HG03095 (cell line): ENCODE data around the gene PAX5.

Source experiments
- ATAC-seq: cut with Tn5 transposase; IDR thresholded peaks from one replicate; pipeline ENCODE4 v1.9.1; 2021; ENCODE audit warnings: moderate library complexity; ENCODE audit not compliant: unreplicated experiment

PAX5 gene

DNA sequence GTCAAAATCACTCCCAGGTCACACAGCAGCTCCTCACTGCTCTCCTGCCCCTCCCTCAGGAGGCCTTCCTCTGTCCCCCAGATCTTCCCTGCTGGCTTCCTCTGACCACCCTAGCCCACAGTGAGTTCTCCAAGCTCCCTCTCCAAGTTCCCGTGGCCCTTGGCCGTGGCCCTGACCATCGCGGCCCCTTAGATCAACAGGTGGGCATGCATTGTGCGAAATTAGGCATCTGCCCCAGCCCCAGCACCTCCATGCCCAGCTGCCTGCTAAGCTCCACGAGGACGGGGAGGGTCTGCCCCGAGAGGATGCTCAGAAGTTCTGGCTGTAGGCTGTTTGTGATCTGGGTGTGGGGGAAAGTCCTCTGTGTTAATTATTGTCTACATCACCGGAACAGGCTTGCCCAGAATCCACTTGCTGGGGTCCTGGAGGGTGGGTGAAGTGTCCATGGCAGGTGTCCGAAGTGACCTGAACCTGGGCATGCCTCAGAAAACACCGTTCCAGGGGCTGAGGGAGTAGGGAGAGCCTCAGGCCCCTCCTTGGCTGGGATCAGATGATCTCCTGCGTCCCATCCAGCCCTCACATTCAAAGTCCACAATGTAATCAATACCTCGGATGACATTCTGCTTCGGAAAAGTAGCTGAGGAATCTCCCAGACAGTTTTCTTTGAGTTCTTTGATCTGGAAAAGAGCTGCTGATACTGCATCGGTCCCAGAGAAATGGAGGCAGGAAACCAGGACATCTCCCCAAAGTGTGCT, 194.8 kb downstream of the PAX5 start:
- no peak for ATAC-seq

DNA sequence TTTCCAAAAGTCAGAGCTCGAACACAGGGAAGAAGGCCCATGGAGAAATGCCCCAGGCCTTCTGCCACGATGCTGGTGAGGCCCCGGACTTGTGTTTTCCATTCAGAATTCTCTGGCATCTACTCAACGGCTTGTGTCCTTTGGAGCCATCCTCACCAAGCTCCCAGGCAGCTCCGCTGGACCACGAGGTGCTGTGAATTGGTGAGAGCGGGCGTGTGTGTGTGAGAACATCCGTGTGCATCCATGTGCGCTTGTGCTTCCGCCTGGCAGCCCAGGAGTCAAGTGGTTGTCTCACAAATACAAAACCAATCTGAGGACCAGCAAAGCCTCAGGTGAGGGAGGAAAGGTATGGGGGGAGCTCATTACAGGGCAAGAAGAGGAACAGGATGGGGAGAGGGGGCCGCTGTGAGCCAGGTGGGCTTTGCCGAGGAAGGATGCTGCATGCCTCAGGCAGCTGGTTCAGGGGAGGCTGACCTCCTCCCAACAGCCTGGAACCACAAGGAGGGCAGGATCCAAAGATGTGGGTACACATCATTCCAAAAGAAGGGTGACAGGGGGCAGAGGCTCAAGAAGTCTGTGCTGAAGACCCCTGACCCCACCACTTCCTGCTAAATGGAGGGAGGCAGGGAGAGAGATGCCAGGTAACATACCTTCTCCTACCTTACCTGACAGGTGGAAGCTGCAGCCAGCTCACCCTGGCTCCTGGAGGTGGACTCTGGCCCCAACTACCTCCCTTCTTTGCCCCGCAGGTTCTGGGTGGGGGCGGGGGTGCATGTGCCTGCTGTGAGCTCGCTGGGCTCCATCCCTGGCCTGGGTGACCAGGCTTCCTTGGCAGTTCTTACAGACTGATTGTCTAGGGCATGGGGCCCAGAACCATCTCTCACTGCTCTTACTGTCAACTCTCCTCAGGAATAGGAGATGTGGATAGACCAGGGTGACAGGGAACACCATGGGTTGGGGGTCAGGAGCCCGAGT, 196.3 kb downstream of the PAX5 start:
- ATAC-seq: no peak

DNA sequence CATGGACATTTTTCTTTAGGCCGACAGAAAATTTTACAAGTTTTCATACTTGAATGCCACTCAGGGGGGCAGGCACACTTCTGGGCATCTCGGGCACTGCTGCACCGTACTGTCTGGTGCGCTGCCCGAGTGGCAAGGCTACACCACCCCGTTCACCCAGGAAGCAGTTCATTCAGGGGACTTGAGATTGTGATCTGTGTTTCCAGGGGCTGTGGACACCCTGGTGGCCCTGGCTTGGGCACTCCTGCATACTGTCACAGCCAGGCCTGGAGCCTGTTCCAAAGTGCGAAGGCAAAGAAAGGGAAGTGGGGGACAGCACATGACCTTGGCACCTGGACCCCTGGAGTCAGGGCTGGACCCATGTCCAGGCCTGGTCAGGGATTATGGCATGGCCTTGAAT, 197.6 kb downstream of the PAX5 start:
- no peak for ATAC-seq

DNA sequence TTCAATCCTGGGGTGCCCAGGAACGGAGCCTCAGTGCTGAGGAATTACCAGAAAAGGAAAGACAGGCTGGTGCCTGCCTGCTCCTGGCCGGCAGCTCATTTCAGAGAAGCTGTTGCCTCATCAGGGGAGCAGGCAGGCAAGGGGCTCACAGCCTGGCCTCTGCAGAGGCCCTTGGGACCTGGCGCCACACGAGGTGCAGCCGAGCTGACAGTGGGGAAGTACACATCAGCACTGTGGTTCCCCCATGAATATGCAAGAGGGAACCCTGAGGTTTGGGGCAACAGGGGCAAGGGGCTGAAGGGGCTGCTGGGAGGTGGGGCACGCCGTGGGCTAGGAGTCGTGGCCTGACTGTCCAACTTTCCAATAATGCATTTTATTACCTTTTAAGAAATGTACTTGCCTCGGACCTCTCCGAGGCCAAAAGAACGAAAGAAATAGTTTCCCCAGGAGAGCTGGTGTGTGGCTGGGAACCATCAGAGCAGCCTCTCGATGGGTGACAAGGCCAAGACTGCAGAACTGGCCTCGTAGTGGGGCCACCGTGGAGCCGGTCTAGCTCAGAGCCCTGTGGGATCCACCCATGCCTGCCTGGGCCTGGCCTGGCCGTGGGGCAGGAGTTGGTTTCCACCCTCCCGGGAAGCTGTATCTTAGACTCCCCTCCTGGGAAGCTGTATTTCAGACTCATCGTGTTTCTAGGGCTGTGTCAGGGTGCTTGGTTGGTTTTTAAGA, 198.6 kb downstream of the PAX5 start:
- no peak for ATAC-seq

DNA sequence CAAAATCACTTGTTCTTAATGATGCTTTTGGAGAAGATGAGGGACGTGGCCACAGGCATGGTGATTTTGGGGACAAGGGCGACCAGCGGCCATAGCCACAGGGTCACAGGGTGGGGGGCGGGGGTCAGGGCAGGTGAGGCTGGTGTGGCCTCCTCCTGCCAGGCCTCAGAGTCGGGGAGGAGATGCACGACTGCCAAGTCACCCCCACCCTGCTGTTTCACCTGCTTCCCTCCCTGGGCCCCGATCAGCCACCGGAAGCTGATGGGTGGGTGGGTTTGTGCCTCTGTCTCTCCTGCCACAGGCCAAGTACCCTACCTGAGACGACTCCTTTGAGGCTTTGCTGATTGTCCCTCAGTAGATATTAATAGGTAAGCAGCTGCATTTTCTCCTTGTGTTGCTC, 199.3 kb downstream of the PAX5 start:
- ATAC-seq: no peak

DNA sequence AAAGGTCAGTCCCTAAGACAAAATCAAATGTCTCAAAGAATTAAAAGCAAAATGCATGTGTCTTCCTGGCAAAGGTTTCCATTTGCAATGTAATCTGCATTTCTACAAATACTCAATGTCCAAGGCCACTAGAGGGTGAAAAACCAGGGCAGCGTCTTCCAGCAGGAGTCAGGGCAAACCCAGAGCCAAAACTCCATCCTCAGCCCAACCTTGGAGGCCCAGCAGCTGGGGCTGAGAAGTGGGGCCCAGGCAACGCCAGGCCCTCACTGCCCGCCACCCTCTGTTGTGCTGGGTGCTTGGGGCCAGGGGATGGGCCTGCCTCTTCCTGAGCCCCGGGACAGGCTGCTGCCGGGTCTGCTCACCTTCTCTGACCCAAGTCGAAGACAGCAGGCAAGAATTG, 200.1 kb downstream of the PAX5 start:
- no peak for ATAC-seq

DNA sequence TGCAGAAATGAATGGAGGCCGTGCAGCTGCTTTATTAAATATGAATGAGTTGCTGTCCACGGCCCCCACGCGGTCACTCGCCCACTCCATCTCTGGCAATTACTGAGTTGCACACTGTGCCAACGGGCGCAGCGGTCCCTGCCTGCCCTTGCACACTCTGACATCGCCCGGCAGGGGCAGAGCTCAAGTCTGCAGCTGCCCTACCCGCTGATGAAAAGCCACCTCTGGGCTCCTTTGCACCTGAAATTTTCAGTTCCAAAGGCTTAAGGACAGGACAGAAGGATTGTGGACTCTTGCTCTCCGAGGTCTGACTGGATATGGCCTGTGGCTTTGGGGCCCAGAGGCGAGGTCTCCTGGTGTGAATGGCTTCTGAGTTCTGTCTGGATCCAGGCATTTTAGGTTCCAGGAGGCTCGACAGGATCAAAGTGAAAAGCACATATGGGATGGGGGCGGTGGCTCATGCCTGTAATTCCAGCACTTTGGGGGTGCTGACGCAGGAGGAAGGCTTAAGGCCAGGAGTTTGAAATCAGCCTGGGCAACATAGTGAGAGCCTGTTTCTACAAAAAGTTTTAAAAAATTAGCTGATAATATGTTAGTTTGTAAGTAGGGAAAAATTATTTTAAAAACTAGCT, 201.8 kb downstream of the PAX5 start:
- no peak for ATAC-seq

DNA sequence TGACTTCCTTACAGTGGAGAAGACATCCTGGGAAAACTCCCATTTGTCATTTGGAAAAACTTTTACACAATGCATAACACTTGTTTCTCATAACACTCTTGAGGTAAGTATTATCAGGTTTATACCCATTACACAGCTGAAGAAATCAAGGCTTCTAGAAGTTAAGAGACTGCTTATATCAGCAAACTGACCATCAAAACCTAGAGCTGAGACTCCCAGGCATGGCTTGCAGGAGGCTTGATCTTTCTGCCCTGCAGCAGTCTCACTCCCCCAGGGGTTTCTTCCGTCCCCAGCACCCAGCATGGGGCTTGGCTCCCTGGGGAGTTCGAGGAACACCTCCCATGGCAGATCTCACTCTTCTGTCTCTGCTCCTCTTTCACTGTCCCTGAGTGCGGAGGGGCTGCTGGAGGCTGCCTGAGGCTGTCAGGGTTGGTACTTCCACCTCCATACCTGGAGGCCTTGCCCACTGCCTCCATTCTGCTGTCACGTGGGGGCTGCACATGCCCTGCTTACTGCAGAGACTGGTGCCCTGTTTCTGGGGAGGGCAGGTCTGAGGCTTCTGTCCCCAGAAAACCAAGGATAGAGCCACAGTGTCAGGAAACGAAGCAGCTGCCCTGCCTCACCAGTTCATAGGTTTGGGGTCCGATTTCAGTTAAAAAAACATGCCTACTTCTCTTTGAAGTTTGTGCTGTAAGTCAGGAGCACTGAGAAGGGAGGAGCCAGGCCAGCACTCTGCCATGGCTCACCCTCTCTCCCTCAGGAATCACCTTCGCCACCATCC, 202.5 kb downstream of the PAX5 start:
- no peak for ATAC-seq

DNA sequence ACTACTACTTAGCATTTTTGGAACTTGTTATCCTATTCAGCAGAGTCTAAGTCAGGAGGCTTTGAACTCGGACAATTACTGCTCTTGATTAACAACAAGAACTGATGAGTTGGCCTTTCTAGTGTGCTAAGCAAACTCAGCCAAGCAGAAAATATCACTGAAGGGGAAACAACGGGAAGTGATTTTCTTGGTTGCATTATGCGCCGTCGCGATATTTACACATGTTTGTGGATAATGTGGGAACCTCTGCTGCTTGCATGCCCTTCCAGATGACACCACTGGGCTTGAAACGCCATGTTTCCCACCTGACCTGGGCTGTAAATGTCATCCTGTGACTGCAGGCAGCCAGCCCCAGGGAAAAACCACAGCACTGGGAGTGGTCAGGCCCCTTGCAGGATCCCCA, 205.5 kb downstream of the PAX5 start:
- ATAC-seq: no peak

DNA sequence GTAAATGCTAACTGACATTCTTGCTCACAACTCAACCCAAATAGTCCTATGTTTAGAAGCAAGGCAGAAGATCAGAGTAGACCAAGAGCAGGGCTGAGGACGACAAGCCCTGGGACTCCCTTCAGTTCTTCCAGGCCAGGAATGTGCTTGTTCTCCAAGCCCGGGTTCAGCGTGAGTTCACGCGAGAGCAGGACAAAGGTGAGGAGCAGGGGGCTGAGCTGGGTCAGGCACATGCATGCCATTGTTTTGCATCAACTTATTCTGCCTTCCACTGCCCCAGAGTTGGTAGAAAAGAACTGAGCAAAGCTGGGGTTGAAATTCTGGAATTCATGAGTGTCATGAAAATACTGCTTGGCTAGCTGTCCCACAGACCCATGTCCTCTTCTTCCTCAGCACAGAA, 206.5 kb downstream of the PAX5 start:
- ATAC-seq: no peak

DNA sequence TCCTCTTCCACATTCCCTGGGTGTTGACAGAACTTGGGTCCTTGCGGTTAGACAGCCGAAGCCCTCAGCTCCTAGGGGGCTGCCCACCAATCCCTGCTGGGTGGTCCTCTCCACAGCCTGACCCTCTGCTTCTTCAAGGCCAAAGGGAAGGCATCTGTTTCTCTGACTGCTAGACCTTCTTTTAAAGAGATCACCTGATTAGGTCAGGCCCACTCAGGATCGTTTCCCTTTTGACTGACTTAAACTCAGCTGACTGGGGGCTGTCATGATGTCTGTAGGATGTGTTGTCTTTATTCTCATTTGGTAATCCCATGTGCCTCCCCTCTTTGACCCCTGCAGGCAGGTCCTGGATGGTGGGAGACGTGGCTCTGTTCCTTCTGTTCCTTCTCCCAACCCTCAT, 207.5 kb downstream of the PAX5 start:
- no peak for ATAC-seq

DNA sequence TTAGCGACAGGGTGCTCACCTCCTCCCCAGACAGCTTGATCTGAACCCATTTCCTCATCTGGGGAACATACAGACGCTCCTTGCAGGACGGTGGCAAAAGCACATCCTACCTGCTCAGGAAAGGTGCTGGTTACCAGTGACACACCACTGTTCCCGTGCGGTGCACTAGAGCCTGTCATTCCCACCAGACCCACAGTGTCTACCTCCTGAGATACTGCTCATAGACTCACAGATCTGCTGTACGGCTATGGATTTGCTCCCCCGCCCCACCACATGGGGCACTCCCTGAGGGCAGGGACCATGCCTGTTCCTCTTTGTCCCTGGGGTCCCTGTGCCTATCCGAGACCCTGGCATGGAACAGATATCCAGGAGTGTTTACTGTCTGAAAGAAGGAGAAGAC, 208.9 kb downstream of the PAX5 start:
- no peak for ATAC-seq

DNA sequence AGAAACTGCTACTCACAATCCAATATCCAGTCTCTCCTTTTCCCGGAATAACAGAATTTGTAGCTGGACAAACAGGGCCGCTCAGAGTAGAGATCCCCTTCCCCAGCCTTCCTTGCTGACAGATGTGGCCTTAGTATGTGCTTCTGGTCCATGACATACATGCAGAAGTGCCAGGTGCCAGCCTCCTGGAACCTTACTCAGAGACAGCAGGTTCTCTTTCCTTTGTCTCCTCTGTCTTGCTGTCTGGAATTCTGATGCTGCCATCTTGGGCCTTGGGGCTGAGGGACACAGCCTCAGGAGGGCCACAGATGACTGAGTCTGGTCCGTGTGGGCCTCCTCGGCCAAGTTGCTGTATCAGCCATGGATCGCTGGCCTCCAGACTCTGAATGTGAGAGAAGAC, 210.1 kb downstream of the PAX5 start:
- no peak for ATAC-seq

DNA sequence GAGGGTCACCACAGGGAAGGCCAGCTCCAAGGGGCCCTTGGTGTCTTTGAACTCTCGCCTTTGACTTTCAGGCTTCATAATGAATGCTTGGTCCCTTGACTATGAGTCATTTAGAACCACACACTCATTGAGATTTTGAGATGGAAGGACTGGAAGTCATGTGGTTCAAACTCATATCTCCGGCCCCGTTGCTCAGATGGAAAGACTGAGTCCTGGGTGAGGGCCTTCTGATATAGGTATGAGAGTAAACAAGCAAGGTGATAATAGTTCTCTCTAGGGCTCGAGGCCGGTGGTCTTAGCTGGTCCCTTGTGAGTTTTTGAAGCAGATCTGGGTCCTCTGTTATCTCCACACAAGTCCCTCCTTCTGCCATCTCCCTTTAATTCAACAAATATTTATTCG, 210.6 kb downstream of the PAX5 start:
- no peak for ATAC-seq

DNA sequence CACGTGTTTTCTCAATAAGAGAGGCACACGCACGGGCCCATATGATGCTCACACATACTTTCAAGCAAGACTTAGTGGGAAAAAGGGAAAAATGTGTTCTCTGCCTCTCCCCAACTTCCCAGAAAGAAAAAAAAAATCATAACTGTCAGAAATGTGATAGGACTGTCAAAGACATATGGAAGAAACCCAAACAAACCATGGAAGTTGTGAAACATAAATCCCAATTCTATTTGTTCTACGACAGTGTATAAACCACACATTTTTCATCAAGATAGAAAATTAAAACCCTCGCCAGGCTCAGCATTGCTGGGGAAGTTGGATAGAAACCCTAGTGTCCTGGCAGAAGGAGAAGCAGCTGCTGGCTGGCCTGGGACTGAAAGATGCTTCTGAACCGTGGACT, 211.9 kb downstream of the PAX5 start:
- no peak for ATAC-seq

DNA sequence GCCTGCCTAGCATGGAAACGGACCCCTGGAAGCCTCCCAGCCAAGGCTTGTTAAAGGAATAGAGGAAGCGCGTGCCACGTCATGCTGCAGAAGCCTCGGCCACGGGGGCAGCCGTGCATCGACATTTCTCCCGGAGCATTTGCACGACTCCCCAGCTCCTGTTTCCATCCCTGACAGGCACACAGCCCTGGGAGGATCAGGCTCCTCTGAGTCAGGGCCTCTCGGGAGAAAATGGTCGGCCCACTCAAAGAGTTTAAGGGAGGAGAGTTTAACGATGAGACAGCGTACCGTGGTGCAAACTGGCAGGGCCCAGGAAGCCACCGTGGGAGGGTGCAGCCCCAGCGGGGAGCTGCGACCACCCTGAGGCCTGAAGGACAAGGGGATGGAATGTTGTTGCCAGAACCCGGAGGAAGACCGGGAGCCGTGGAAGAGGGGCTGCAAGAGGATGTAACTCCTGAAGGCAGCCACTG, 213.6 kb downstream of the PAX5 start:
- ATAC-seq: no peak

DNA sequence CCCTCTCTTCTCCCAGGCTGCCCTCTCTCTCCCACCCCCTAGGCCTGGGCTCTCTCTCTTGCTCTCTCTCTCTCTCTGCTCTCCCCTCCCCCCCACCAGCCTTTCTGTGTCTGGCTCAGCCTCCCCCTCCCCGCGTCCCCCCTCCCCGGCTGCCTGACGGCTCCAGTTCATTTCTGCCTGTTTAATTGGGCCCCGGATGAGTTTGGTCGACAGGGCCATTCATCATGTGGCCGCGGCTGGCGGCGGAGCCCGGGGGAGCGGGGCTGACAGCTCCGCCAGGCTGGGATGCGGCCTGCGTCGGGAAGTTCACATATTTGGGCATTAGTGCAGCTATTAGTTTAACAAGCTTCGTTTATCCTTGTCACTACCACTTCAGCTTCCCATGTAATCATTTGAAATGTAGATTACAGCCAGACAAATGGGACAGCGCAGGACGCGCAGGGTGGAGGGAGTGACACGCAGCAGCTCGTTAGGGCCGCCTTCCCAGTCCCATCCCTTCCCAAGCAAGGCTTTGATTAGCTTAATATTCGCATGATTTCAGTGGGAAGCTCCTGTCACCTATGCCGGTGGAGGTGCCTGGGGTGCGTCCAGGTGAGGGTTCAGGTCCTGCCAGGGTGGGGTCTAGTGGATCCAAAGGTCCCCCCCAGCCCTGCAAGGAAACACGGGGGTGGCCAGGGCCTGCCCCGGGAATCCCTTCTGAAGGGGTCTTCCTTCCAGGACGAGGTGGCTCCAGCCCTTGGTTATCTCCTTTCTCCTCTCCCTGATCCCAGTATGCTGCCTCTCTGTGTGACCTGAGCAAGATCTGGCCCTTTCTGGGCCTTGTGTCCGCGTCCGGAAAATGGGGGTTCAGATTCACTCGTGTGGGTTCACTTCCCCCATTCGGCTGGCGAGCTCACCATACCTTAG, 214.8 kb downstream of the PAX5 start:
- ATAC-seq: no peak

DNA sequence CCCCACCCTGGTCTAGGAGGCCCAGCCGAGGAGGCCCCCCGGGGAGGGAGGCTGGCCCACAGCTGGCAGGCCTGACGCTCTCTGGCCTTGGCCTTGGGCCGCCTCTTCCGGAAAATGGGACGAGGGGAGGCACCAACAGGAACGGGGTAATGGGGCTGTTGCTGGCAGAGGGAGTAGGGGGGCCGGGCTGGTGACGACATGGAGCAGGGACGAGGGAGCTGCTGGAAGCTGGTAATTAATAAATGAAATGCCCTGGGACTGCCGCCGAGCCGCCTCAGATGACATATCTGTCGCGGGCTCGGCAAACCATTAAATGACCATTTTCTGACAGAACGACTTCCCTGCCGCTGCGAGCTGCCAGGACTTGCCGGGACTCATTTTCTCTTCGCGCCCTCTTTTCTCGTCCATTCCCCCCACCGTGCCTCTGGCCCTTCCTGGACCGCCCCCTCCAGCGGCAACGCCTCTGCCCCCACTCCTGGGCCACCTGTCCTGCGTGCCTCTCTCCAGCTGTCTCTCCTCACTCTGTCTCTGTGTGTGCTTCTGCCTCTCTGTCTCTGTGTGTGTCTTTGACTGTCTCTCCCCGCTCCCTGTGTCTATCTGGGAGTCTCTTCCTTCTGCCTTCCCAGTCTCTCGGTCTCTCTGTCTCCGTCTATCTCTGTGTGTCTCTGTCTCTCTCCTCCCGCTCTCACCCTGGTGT, 215.7 kb downstream of the PAX5 start:
- ATAC-seq: no peak
